Measurements from ENCODE around the gene WNT7B.

DNA sequence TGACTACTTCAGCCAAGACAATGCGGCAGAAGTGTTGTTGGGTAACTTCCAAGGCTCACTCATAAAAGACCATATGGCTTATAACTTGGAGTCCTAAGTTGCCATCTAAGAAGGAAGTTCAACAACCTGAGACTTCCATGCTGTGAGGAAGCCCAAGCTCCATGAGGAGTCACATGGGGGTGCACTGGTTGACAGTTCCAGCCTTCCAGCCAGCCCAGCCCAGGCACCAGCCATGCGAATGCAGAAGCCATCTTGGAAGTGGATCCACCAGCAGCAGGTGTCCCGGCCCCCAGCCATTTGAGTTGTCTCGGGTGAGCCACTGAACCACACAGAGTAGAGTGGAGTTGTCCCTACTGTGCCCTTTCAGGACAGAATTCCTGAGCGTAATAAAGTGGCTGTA lies 32.8 kb upstream of the WNT7B start:
- no peak for TF ChIP-seq POLR2A (IDR thresholded peaks at IDR 0.05)
- TF ChIP-seq, protein P1, sequence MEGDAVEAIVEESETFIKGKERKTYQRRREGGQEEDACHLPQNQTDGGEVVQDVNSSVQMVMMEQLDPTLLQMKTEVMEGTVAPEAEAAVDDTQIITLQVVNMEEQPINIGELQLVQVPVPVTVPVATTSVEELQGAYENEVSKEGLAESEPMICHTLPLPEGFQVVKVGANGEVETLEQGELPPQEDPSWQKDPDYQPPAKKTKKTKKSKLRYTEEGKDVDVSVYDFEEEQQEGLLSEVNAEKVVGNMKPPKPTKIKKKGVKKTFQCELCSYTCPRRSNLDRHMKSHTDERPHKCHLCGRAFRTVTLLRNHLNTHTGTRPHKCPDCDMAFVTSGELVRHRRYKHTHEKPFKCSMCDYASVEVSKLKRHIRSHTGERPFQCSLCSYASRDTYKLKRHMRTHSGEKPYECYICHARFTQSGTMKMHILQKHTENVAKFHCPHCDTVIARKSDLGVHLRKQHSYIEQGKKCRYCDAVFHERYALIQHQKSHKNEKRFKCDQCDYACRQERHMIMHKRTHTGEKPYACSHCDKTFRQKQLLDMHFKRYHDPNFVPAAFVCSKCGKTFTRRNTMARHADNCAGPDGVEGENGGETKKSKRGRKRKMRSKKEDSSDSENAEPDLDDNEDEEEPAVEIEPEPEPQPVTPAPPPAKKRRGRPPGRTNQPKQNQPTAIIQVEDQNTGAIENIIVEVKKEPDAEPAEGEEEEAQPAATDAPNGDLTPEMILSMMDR (IDR thresholded peaks at IDR 0.05 in 8 of 11, conservative IDR thresholded peaks at IDR 0.05 in 3 of 11): no peak
- no peak for TF ChIP-seq POLR2AphosphoS5 (IDR thresholded peaks at IDR 0.05)

Data from spleen (tissue), 7 donors.